22Rv1 (cell line): Measurements from ENCODE around the gene FXYD2.

Source experiments
- H3K27ac ChIP-seq: fragments of 450-650 bp; 2 replicates; pipeline ENCODE4 v1.5.1; 2017
- CTCF ChIP-seq: fragments of 450-650 bp; IDR thresholded peaks from 2 replicates; pipeline ENCODE4 v1.5.1; 2017; ENCODE audit warnings: mild to moderate bottlenecking
- ZFX ChIP-seq: fragments of 450-650 bp; IDR thresholded peaks from 2 replicates; pipeline ENCODE4 v1.6.1; 2017; ENCODE audit warnings: antibody characterized with exemption, borderline replicate concordance

The FXYD2 gene

GRCh38 chr11:117830072-117830471, 5.5 kb upstream of the FXYD2 start:
- TF ChIP-seq ZFX, result no peak
- no peak for TF ChIP-seq CTCF
- H3K27ac ChIP-seq, result no peak overlapping the region

GRCh38 chr11:117829369-117829725, 4.8 kb upstream of the FXYD2 start:
- H3K27ac ChIP-seq, result no peak overlapping the region
- TF ChIP-seq ZFX, result no peak
- no peak for TF ChIP-seq CTCF

GRCh38 chr11:117828611-117829368, 4.2 kb upstream of the FXYD2 start:
- TF ChIP-seq ZFX (no peak), CTCF (no peak)
- no peak overlapping the region for H3K27ac ChIP-seq

GRCh38 chr11:117827521-117828511, 3.3 kb upstream of the FXYD2 start:
- H3K27ac ChIP-seq, result no peak overlapping the region
- TF ChIP-seq ZFX (no peak), CTCF (no peak)

GRCh38 chr11:117826832-117827231, 2.3 kb upstream of the FXYD2 start:
- H3K27ac ChIP-seq, result no peak overlapping the region

GRCh38 chr11:117826190-117826570, 1.6 kb upstream of the FXYD2 start:
- H3K27ac ChIP-seq, result no peak overlapping the region
- TF ChIP-seq CTCF, result no peak
- TF ChIP-seq ZFX, result no peak

More at GRCh38 chr11:117826832-117827231, 2.3 kb upstream of the FXYD2 start:
- no peak for TF ChIP-seq ZFX
- no peak for TF ChIP-seq CTCF
